Transverse colon (tissue), 4 donors: ENCODE data around the gene PRSS38. TPM values are rescaled to one million over a fixed set of nuclear protein-coding genes. Genes with fewer than 3 reads are reported as not detected.
"Not testable (repeated sequence)": the region's sequence is repeated elsewhere in the genome, so short reads cannot be mapped to it uniquely, and the experiment has no call there.

ENCODE experiments used
- DNase-seq: peaks from one replicate; pipeline ENCODE4 v3.0.0-alpha.2; 2019
- H3K27ac ChIP-seq, 4 donors: fragments of 200-600 bp; sonication (generic); 2 replicates each; pipeline ENCODE4 v1.5.1; 2016 to 2018; ENCODE audit warnings: inconsistent platforms in 4 of 4
- H3K27me3 ChIP-seq: fragments of 200-600 bp; sonication (generic); 2 replicates; pipeline ENCODE4 v1.5.1; 2017; ENCODE audit warnings: inconsistent platforms
- H3K36me3 ChIP-seq, 4 donors: fragments of 200-600 bp; sonication (generic); 2 replicates each; pipeline ENCODE4 v1.5.1; 2017 to 2019; ENCODE audit warnings: inconsistent platforms in 4 of 4
- H3K4me1 ChIP-seq, 4 donors: fragments of 200-600 bp; sonication (generic); 2 replicates each; pipeline ENCODE4 v1.5.1; 2017 to 2020; ENCODE audit warnings: inconsistent platforms in 4 of 4
- H3K4me3 ChIP-seq, 4 donors: fragments of 200-600 bp; sonication (generic); 1 replicate in 1 of 4; 2 replicates in 3 of 4; pipeline versions ENCODE4 v1.5.1 to v1.6.1; 2017 to 2019; ENCODE audit warnings: inconsistent platforms in 4 of 4
- H3K9me3 ChIP-seq, 2 donors: fragments of 200-600 bp; sonication (generic); 2 replicates each; pipeline ENCODE4 v1.5.1; 2017 to 2019; ENCODE audit warnings: inconsistent platforms in 2 of 2
- CTCF ChIP-seq, 5 experiments: fragments of 200-600 bp in 3 of 5; fragments of 450-650 bp in 2 of 5; sonication (generic) in 3 of 5; IDR thresholded peaks; 1 replicate in 2 of 5; 2 replicates in 3 of 5; pipeline ENCODE4 v1.5.1; 2016 to 2017; ENCODE audit warnings: antibody characterized with exemption in 5 of 5, inconsistent platforms in 3 of 5, mild to moderate bottlenecking in 2 of 5, moderate library complexity in 1 of 5
- EP300 ChIP-seq: sonication (generic); formaldehyde crosslinking; IDR thresholded peaks from one replicate; pipeline ENCODE4 v1.6.1; 2017; ENCODE audit warnings: antibody characterized with exemption, low read depth
- POLR2A ChIP-seq: fragments of 450-650 bp; IDR thresholded peaks from one replicate; pipeline ENCODE4 v1.6.1; 2016; ENCODE audit warnings: antibody characterized with exemption, mild to moderate bottlenecking, moderate library complexity
- POLR2AphosphoS5 ChIP-seq, 3 donors: sonication (generic); formaldehyde crosslinking; IDR thresholded peaks; one replicate each; pipeline ENCODE4 v1.6.1; 2016; ENCODE audit warnings: antibody characterized with exemption in 3 of 3
- WGBS, 2 donors: methylation state at CpG; one replicate each; pipeline ENCODE4 v1.1.5; 2018; ENCODE audit warnings: low coverage in 1 of 2; 5-methylcytosine and 5-hydroxymethylcytosine counted together
- in situ Hi-C, 4 donors: fragments of 200-750 bp; cut with MboI; loops; one replicate each; pipeline versions ENCODE4 v1.15.0 to v1.15.1; 2017; ENCODE audit warnings: low sequenced_read_pairs in 3 of 4, low pct_ligation_motif_present in 1 of 4, low pct_unique_long_range_greater_than_20kb in 1 of 4
- intact Hi-C: fragments of 100-400 bp; cut with DNase I; formaldehyde crosslinking; loops from one replicate; pipeline ENCODE4 v1.15.1; 2023; ENCODE audit warnings: low total_unique reads
- total RNA-seq, 4 donors: library from RNA; depleted of rRNA; stranded (reverse); fragments of >200 nt; gene quantifications; one replicate each; pipeline ENCODE4 v1.1.0, GENCODE V29; 2016

PRSS38 gene
- total RNA-seq, 4 donors from 2014 or later = not detected

GRCh38 chr1:227844320-227845146, 29.1 kb downstream of the PRSS38 start:
- DNase-seq = no peak
- in situ Hi-C loops = no loop called here
- H3K4me1 ChIP-seq = no peaks in the 10 kb centered on the region
- no peak overlapping the region for H3K27ac ChIP-seq
- H3K4me3 ChIP-seq = no peak overlapping the region
- intact Hi-C loops = no loop called here
- WGBS, 2 donors = 40 to 70% methylated on average over 1 to 5 of the region's 5 CpGs
- no peaks in the 10 kb centered on the region for H3K27me3 ChIP-seq
- no peaks in the 10 kb centered on the region for H3K36me3 ChIP-seq
- TF ChIP-seq POLR2A (no peak), EP300 (no peak), POLR2AphosphoS5 (IDR thresholded peaks at IDR 0.05) (no peak), CTCF (IDR thresholded peaks at IDR 0.05) (no peak)
- H3K9me3 ChIP-seq = no peaks in the 10 kb centered on the region

- no peak for DNase-seq
Observed at GRCh38 chr1:227845147-227845458, 29.6 kb downstream of the PRSS38 start.

GRCh38 chr1:227845519-227845918, 30.0 kb downstream of the PRSS38 start:
- no peak for DNase-seq
- Histone ChIP-seq H3K4me1 (no peaks in the 10 kb centered on the region), H3K27me3 (no peaks in the 10 kb centered on the region), H3K27ac (no peak overlapping the region), H3K4me3 (no peak overlapping the region), H3K36me3 (no peaks in the 10 kb centered on the region), H3K9me3 (no peaks in the 10 kb centered on the region)
- intact Hi-C loops (no loop called here), in situ Hi-C loops (no loop called here)
- TF ChIP-seq EP300 (no peak), POLR2A (no peak), CTCF (IDR thresholded peaks at IDR 0.05) (no peak), POLR2AphosphoS5 (IDR thresholded peaks at IDR 0.05) (no peak)
- 92% methylated on average over 4 of the region's 7 CpGs; no CpG with 5 or more reads in 1 of the 2 donors for WGBS, 2 donors

More at GRCh38 chr1:227845147-227845458, 29.6 kb downstream of the PRSS38 start:
- in situ Hi-C loops = no loop called here
- intact Hi-C loops = no loop called here
- no peaks in the 10 kb centered on the region for H3K27me3 ChIP-seq
- TF ChIP-seq POLR2A (no peak), EP300 (no peak), CTCF (IDR thresholded peaks at IDR 0.05) (no peak), POLR2AphosphoS5 (IDR thresholded peaks at IDR 0.05) (no peak)
- no peaks in the 10 kb centered on the region for H3K36me3 ChIP-seq
- no peaks in the 10 kb centered on the region for H3K9me3 ChIP-seq
- 90% methylated on average over 2 of the region's 3 CpGs; no CpG with 5 or more reads in 1 of the 2 donors for WGBS, 2 donors
- H3K27ac ChIP-seq = no peak overlapping the region
- no peaks in the 10 kb centered on the region for H3K4me1 ChIP-seq
- no peak overlapping the region for H3K4me3 ChIP-seq

GRCh38 chr1:227846265-227846858, 30.9 kb downstream of the PRSS38 start:
- TF ChIP-seq CTCF (IDR thresholded peaks at IDR 0.05) (no peak), EP300 (no peak), POLR2A (no peak), POLR2AphosphoS5 (IDR thresholded peaks at IDR 0.05) (no peak)
- Histone ChIP-seq H3K4me1 (no peaks in the 10 kb centered on the region), H3K27me3 (no peaks in the 10 kb centered on the region), H3K27ac (no peak overlapping the region), H3K4me3 (no peak overlapping the region), H3K36me3 (no peaks in the 10 kb centered on the region), H3K9me3 (no peaks in the 10 kb centered on the region)
- DNase-seq = no peak
- 54 to 58% methylated on average over 5 to 10 of the region's 10 CpGs for WGBS, 2 donors
- intact Hi-C loops = no loop called here
- in situ Hi-C loops = no loop called here

GRCh38 chr1:227847046-227847445, 31.6 kb downstream of the PRSS38 start:
- intact Hi-C loops, in situ Hi-C loops, H3K4me1 ChIP-seq, H3K9me3 ChIP-seq, H3K4me3 ChIP-seq, H3K27ac ChIP-seq, H3K27me3 ChIP-seq, DNase-seq, H3K36me3 ChIP-seq: not testable (repeated sequence)
- WGBS, 2 donors = 79 to 100% methylated on average over 2 to 4 of the region's 4 CpGs
